ENCODE measurements around the gene LMOD2.

The LMOD2 gene

DNA sequence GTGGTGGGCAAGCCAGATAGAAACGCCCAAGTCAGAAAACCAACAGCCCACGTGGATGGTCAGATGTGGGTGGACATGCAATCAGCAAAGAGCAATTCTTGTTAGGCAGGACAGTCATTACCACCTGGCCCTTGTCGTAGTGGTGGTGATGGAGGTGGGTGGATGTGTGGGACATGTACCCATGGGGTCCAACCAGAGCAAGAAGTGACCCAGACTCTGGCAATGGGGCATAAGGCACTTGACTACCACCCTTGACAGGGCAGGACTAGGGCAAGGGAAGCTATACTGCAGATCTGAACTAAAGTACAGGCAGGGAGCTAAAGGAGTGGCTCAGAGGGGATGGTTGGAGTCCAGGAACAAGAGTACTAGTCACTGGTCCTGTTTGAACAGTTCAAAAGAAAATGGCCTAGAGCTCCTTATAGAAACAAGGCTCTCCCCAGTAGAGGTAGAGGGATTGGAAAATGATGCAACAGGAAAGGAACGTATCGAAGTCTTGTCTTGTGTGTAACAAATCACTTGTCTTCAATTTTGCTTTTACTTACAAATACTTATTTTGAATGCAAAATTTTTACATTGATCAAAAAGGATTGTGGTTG, 17.6 kb downstream of the LMOD2 start:
- DNase-seq (ENCODE audit: low read depth, low spot score), result no peak

DNA sequence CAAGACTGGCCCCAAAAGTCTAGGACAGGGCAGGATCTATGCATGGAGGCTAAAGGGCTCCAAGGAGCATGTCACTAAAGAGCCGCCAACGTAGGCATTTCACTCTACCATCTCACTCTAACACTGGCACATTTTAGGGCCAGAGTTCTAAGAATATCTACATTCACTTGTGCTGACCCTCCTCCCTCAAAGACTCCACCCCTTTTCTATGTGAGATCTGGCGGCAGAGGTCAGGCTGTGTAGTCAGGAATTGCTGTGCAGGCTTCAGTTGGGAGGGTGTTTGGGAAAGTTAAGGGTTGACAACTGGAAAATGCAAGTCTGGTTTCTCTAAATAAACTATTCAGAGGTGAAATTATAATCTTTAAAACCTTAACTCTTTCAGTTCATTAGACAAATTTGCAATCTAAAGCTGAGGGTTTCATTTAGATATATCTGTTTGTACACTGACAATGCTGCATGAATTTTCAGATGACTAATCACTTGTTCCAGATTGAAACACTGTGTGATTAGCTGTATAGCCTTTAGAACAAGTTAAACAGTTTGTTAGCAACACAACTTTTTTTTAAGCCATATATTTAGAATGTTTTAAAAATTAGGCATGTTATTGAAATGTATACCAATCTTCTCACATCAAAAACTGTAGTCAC, 18.2 kb downstream of the LMOD2 start:
- no peak for DNase-seq (ENCODE audit: low read depth, low spot score)

DNA sequence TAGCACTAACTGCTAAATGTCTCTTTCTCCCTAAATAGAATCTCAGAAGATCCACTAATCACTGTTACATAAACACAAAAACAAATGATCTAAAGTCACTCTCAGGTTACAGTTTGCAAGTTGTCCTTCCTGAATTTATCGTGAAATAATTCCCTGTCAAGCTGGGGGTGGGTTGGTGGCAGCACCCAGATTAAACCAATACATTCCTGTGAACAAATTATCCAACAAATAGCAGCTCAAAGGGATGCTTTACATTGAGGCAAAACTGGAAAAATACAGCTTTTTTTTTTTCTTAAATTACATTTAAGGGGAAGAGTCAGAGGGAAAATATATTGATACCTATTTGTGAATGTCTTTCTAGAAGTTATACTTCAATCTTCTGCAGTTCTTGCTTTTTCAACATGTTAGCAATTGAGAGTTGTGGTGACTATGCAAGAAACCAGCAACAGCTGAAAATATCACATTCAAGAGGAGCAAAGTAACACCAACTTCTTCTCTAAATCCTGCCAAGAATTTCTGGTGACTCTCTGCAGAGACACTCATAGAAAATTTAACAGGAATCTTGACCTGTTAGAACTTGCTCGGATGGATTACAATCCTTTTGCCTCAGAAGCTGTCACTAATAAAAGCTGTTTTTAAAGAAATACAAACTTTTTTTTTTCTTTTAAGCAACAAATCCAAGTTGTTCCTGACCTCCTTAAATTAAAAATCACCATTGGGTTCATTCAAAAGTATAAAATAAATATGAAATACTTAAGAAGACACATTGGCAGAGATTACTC, 18.9 kb downstream of the LMOD2 start:
- no peak for DNase-seq (ENCODE audit: low read depth, low spot score)

DNA sequence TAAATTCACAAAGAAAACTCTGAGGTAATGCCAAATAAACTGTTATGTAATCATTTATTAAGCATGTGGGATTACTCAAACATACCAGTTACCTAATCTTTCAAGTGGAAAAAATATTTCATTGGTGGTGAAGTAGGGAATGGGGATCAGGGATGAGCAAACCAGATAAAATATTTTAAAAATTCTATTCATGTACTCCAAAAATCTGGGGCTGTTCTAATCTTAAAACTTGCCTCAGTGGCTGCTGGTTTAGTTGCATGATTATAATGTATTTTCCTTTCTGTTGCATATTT, 19.5 kb downstream of the LMOD2 start:
- DNase-seq (ENCODE audit: low read depth, low spot score), result no peak

DNA sequence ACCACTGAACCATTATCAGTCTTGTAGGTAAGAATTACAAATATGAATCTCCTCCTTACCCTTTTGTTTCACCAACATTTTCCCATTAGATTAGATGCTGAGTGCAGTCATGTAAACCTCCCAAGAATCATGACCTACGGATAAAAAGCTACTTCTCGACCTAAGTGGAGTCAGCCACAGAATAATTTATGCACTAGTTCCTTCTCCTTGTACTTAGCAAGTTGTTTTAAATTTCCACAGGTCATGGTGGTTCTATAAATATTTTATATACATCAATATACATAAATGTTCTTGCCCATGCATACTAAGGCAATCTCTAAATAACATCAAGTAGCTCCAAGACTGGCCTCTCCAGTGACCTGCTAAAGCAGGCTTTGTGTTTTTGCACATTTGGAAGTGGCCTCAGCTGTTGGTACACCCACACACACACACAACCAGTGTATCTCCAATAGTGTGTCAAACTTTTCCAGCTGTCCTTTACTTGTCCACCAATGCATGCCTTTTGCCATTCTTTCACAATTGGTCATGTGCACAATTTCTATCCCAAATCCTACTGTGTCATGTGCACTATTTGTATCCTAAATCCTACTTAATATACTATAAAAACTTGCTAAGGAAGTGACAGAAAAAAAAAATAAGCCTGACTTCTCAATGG, 21.5 kb downstream of the LMOD2 start:
- DNase-seq (ENCODE audit: low read depth, low spot score), result no peak

DNA sequence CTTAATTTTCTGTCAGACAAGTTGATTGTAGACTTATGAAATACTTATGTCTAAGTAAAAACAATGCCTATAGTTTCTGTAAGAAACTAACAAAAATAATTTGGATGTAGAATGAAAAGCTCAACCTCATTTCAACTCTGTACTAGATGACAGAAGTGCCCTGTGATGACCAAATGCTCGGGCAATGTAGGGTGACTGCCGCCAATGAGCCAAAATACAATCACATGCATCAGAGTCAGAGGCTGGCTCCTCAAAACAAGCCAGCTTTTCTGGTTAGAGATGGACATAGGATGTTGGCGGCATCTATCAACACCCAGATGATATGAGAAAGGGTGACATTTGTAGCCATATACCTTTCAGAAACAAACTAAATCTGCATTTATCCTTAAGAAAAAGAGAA, 23.9 kb downstream of the LMOD2 start:
- no peak for DNase-seq (ENCODE audit: low read depth, low spot score)

DNA sequence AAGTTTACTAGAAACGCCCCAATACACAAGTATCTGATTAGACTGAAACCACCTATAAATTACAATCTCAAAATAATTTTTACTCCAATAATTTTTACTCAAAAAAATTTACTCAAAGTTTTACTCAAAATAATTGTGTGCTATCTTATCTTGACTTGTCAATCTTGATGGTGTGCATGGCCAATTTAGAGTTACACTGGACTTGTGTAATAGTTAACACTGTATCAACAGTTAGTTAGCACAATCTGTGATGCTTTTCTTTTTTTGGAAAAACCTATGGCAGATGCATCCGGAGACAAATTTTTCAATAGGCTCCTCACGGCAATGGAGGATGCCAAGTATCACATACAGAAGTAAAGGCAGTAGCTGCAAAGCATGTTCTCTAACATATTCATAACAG, 24.9 kb downstream of the LMOD2 start:
- no peak for DNase-seq (ENCODE audit: low read depth, low spot score)

DNA sequence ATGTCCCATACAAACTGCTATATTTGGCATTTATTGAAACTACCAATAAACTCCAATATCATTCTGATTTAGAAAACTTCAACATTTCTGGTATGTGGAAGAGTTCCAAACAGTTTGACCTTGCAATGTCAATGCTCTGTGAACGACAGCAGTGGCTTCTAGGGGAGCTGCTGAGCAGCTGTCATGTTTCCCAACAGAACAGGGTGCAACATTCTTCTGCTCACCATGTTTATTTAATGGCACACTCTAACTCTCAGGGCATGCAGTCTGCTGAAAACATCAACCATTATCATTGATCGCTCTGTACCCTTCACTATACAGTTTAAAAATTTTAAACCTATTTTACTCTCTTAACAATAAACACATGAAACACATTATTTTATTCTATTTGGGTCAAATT, 25.9 kb downstream of the LMOD2 start:
- no peak for DNase-seq (ENCODE audit: low read depth, low spot score)

DNA sequence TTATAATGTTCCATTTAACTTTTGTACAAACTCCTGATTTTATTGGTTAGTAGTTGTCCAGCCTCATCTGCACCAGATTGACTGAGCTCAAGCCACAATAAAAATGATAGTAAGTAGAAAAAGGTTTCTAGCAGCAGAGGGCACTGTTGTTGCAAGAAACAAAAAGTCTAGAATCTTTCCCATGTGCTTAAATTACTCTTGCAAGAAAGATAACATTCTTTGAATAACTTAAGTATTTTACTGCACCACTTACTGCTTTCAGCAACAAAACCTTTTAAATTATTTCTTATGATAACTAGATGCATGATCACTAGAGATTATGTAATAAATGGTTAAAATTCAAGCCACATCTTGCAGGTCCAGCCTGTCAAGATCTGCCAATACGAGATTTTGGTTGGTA, 27.0 kb downstream of the LMOD2 start:
- DNase-seq (ENCODE audit: low read depth, low spot score), result peak; percentile 29

DNA sequence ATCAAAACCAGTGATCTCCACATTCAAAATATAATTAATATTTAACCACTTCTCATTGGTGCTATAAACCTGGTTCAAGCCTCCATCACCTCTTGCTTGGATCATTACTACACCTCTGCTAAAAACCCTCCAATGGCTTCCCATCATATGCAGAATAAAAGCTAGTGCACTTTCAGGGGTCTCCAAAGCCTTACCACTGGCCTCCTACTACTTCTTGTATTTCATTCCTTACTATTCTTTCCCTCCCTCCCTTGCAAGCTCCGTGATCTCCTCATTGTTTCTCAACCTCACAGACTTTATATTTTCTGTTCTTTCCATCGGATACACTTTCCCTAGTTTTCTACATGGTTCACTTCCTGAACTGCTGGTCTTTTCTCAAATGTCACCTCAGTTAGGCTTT, 31.5 kb downstream of the LMOD2 start:
- no peak for DNase-seq (ENCODE audit: low read depth, low spot score)

DNA sequence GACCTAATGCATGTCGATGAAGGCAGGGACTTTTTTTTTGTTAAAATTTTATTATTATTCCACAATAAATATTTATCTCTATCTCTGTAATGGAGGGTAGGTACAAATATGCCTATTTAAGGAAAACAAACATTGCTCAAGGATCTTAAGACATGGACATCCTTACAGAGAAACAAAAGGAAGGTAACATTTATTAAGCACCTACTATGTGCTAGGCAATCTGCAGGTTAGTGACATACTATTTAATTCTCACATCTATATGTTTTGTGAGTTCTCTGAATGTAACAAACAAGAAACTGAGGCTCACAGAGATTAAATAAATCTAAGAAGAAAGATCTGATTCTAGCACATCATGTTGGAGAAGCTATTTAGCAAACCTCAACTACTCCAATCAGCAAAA, 32.1 kb downstream of the LMOD2 start:
- no peak for DNase-seq (ENCODE audit: low read depth, low spot score)

DNA sequence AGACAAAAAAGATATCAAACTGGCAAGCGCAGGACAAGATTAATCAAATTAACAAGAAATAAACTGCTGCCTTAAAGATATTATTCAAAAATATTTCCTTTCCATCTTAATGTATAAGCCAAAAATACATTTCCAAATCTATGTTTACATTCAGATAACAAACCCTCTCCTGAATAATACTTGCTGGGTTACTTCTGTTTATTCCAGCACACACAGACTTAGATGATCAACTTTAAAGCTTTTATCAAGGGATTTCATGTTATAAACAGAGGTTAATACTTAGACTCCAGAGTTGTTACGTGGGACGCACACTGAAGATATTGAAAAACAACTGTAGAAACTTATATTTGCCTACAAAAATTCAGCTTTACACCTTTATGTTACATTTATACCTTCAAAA, 33.6 kb downstream of the LMOD2 start:
- no peak for DNase-seq (ENCODE audit: low read depth, low spot score)

DNA sequence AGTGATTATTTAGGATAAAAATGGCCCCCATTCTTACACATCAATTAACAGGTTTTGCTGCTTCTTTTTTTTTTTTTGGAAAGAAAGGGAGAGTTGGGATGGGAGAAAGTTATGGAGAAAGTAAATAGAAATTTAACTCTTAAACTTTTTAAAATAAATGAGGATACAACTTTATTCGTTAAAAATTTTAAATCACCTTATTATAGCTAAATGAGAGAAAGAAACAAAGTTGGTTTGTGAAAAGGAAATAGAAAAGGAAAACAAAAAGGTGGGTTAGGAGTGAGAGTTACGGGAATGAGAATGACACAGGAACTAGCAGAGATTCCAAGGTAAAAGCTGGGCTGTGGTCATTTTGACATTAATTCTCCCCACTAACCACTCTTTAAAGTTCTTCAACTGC, 34.9 kb downstream of the LMOD2 start:
- DNase-seq (ENCODE audit: low read depth, low spot score), result no peak

DNA sequence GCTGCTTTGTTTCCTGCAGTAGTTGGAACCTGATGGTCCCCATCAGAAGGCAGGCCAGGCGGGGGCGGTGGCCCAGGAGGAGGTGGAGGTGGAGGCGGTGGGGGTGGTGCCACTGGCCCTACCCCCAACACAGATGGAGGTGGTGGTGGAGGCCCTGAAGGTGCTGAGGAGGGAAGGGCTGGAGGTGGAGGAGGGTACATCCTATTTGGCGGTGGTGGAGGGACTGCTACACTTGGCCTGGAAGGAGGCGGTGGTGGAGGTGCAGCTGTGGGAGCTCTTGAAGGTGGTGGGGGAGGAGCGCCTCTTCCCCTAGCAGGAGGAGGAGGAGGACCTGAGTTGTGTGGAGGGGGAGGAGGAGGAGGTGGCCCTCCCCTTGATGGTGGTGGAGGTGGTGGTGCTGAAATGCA, 36.8 kb downstream of the LMOD2 start:
- DNase-seq (ENCODE audit: low read depth, low spot score), result no peak

DNA sequence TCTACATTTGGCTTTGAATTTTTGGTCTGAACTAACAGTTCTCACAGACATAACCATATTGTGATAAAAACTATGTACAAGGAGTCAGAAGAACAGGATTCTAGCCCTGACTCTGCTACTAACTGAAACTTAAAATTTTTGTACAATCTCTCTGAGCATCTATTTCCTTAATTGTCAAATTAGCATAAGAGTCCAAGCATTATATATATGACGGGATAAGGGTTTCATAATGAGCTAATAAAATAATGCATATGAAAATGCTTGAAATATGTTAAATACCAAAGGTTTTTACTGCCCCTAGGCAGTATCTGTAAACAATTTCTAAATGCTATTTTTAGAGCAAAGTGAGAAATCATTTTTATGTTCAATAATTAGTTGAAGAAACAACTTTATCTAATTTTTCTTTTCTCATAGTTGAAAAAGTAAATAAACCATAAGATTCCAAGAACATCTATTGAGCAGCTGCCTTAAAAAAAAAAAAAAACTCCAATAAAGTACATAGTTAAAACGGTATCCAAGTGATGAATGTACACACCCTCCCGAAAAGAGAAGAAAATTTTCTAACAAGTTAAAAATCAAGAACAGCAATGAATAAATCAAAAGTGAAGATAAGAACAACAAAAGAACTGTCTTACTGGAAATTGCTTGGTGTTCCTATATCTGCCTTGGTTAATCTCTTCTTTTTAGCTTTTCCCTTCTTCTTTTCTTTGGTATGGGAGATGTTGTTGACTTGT, 40.4 kb downstream of the LMOD2 start:
- DNase-seq (ENCODE audit: low read depth, low spot score), result no peak

DNA sequence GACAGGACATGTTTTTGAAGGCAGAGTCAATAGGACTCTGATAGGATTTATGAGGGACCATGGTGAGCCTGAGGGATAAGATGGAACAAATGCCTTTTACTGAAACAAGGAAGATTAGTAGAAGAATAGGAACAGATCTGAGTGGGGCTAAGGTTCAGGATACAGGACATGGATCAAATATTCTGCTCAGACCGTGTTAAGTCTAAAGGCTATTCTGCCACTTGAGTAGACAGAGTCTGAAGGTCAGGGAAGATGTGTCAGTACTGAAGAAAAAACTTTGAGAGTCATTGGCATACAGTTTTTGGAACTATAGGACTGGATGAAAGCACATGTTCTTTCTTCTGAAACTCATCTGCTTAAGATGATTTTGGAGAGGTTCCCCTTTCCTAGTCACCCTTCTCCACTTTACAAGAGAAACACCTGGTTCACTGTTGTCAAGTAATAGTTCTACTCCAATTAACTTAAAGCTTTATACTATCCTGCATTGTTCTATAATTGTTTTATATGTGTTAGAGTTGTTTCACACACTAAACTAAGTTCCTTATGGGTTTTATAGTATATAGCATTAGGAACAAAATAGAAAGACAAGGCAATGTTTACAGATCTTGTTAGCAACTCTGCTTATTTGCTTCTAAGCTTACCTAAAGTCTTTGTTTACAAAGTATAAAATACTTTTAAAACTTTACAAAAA, 49.7 kb downstream of the LMOD2 start:
- no peak for DNase-seq (ENCODE audit: low read depth, low spot score)

DNA sequence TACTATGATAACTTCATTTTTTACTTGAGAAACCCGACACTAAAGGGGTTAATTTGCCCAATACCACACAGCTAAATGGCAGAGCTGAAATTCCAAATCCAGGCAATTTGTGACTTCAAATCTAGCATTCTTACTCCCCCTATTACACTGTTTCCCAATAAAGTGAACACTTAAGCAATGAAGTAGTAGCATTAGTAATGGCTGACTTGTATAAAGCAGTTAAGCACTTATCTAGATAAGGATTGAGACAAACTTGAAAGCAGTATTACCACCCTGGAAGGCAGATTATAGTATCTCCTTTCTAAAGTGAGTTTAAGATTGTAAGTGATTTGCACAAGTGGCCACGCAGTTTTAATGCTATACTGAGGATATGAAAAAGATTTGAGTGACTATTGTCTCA, 53.9 kb downstream of the LMOD2 start:
- DNase-seq (ENCODE audit: low read depth, low spot score), result no peak

DNA sequence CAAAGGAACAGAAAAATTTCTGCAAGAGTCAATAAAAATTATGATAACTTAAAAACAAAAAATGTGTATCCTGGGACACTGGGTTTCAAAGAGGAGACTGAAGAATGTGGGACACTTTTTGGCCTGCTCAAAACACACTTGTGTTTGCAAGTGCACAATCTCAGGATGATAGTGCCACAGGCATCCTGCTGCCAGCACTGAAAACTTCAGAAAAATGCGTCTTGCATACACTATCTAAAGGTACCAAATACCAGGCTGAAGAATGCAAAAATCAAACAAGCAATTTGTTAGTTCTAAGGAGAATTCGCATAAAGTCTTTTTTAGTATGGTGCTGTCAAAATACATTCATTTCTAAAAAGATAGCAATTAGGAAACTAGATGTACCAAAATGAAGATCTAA, 55.0 kb downstream of the LMOD2 start:
- DNase-seq (ENCODE audit: low read depth, low spot score), result no peak

DNA sequence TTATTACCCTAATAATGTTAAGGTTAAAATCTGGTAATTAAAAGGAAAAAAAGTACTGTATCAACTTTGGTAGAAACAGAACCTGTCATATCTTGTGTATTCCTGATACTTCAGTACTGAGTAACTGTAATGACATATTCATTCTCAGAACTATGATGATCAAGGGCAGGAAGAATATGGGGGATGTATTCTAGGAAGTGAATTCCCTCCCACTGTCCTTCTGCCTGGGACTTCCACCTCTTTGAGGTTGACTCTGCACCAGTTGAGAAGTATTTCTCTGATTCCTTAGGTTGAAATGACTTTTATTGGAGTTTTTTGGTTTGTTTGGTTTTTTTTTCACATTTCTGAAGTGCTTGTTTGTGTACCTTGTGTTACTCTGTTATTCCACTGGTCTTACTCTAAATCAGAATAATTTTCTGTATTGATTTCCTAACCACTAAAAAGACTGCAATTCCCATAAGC, 56.2 kb downstream of the LMOD2 start:
- no peak for DNase-seq (ENCODE audit: low read depth, low spot score)

DNA sequence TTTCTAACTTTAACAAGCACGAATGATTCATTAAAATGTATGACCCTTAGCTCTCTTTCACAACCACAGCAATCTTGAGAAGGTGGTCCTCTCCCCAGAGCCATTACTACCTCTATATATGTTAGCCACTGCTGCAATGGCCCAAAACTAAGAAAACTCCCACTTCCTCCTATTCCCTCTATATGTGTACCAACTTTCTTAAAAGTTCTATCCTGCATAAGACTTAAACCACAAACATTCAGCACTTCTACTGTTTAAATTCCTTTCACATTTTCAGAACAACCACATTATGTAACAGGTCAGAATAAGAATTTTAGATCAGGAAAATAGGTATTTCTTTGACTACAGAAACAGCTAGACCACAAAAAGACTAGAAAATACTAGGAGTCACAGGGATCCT, 57.0 kb downstream of the LMOD2 start:
- no peak for DNase-seq (ENCODE audit: low read depth, low spot score)

All from smooth muscle cell of the brain vasculature (primary cell).